Trophoblast cell (in vitro differentiated cells and primary cell): ENCODE data around the gene CEND1.

Source experiments
- DNase-seq, 2 donors: peaks; one replicate each; pipeline ENCODE4 v3.0.0-alpha.2; 2016
- H2AFZ ChIP-seq: 2 replicates; pipeline ENCODE4 v1.6.1; 2013; ENCODE audit warnings: low read length, moderate library complexity, mild to moderate bottlenecking; ENCODE audit not compliant: insufficient read depth, poor library complexity
- H2AK5ac ChIP-seq: 2 replicates; pipeline ENCODE4 v1.6.1; 2013; ENCODE audit warnings: mild to moderate bottlenecking, low read length
- H2BK120ac ChIP-seq: 2 replicates; pipeline ENCODE4 v1.6.1; 2013; ENCODE audit warnings: low read length, mild to moderate bottlenecking, moderate library complexity; ENCODE audit not compliant: insufficient read depth, poor library complexity
- H2BK12ac ChIP-seq: 2 replicates; pipeline ENCODE4 v1.6.1; 2013; ENCODE audit warnings: mild to moderate bottlenecking, low read length, moderate library complexity
- H2BK5ac ChIP-seq: 2 replicates; pipeline ENCODE4 v1.6.1; 2013; ENCODE audit warnings: low read length, low read depth, moderate library complexity, mild to moderate bottlenecking; ENCODE audit not compliant: poor library complexity
- H3K14ac ChIP-seq: 2 replicates; pipeline ENCODE4 v1.6.1; 2013; ENCODE audit warnings: mild to moderate bottlenecking, low read length
- H3K18ac ChIP-seq: 2 replicates; pipeline ENCODE4 v1.6.1; 2013; ENCODE audit warnings: mild to moderate bottlenecking, low read length
- H3K23ac ChIP-seq: 2 replicates; pipeline ENCODE4 v1.6.1; 2013; ENCODE audit warnings: low read length
- H3K27ac ChIP-seq: 2 replicates; pipeline ENCODE4 v1.5.1; 2013; ENCODE audit warnings: low read depth, mild to moderate bottlenecking, inconsistent platforms, low read length, moderate library complexity
- H3K27me3 ChIP-seq: 2 replicates; pipeline ENCODE4 v1.6.1; 2013; ENCODE audit warnings: inconsistent platforms, mild to moderate bottlenecking, low read length, moderate library complexity; ENCODE audit not compliant: insufficient read depth
- H3K36me3 ChIP-seq, 2 experiments: 1 replicate in 1 of 2; 2 replicates in 1 of 2; pipeline ENCODE4 v1.6.1; 2013; ENCODE audit warnings: low read length in 2 of 2, mild to moderate bottlenecking in 2 of 2, moderate library complexity in 1 of 2; ENCODE audit not compliant: insufficient read depth in 2 of 2, control insufficient read depth in 1 of 2
- H3K4ac ChIP-seq: 2 replicates; pipeline ENCODE4 v1.6.1; 2013; ENCODE audit warnings: low read depth, mild to moderate bottlenecking, low read length, moderate library complexity
- H3K4me1 ChIP-seq, 2 experiments: 1 replicate in 1 of 2; 2 replicates in 1 of 2; pipeline ENCODE4 v1.6.1; 2013; ENCODE audit warnings: low read length in 2 of 2, mild to moderate bottlenecking in 2 of 2, moderate library complexity in 1 of 2; ENCODE audit not compliant: insufficient read depth in 2 of 2, control insufficient read depth in 1 of 2
- H3K4me2 ChIP-seq: 2 replicates; pipeline ENCODE4 v1.6.1; 2013; ENCODE audit warnings: inconsistent platforms, mild to moderate bottlenecking, low read length, moderate library complexity
- H3K4me3 ChIP-seq: 2 replicates; pipeline ENCODE4 v1.5.1; 2013; ENCODE audit warnings: mild to moderate bottlenecking, low read depth, low read length, inconsistent platforms
- H3K79me1 ChIP-seq: one replicate; pipeline ENCODE4 v1.6.1; 2013; ENCODE audit warnings: low read length
- H3K79me2 ChIP-seq: 2 replicates; pipeline ENCODE4 v1.6.1; 2013; ENCODE audit warnings: low read length, mild to moderate bottlenecking; ENCODE audit not compliant: control insufficient read depth, insufficient read depth, poor library complexity
- H3K9ac ChIP-seq: 2 replicates; pipeline ENCODE4 v1.6.1; 2013; ENCODE audit warnings: mild to moderate bottlenecking, low read length
- H3K9me3 ChIP-seq: 2 replicates; pipeline ENCODE4 v1.6.1; 2013; ENCODE audit warnings: low read depth, mild to moderate bottlenecking, control low read depth, inconsistent platforms, low read length; ENCODE audit not compliant: insufficient read depth
- H4K12ac ChIP-seq: 2 replicates; pipeline ENCODE4 v1.6.1; 2013; ENCODE audit warnings: low read depth, mild to moderate bottlenecking, low read length, moderate library complexity
- H4K8ac ChIP-seq: 2 replicates; pipeline ENCODE4 v1.6.1; 2013; ENCODE audit warnings: low read depth, mild to moderate bottlenecking, low read length, moderate library complexity
- H4K91ac ChIP-seq: one replicate; pipeline ENCODE4 v1.6.1; 2013; ENCODE audit warnings: low read depth, mild to moderate bottlenecking, low read length, moderate library complexity
- WGBS: extraction: QIAGEN DNeasy Blood & Tissue Kit; methylation state at CpG from one replicate; pipeline ENCODE4 v1.1.7; 2013; ENCODE audit warnings: missing lambda C conversion rate; ENCODE audit not compliant: insufficient read length, insufficient coverage; ENCODE audit errors: extremely low coverage; 5-methylcytosine and 5-hydroxymethylcytosine counted together

Gene CEND1

DNA sequence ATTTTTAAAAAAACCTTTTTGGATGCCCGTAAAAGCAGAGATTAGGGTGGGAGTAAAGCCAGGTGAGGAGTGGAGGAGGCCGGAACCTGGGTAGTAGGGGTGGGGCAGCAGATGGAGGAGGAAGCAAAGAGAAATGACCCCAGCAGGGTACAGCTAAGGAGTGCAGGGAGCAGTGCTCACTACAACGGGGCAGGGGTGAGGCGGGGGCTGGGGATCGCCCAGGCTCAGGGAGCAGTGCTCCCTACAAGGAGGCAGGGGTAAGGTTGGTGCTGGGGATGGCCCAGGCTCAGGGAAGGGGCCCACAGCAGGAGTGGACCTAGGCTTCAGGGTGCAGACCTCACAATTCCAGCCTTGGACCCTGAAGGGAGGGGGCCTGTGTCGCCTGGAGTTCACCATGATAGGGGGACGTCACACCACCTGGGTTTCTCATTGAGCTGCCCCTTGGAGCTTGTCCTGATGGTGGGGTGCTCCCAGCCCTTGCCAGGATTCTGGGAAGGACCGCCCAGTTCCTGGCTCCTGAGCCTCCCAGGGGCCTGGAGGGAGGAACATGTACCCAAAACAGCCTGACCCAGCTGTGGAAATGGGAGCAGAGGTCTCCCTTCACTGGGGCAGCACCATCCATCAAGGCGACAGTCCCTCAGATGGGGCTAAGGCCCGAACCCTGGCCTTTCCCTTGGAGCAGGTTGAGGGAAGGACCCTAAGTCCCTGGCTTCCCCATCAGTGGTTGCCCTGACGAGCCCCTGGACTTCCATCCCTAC, 26.0 kb upstream of the CEND1 start:
- peaks cover 31% of the 10 kb centered on the region in 2 experiments for H3K36me3 ChIP-seq
- H4K12ac ChIP-seq = no peak overlapping the region
- H3K4ac ChIP-seq = no peak overlapping the region
- H3K9ac ChIP-seq = no peak overlapping the region
- H2BK120ac ChIP-seq = no peak overlapping the region
- H3K18ac ChIP-seq = no peak overlapping the region
- H3K9me3 ChIP-seq = peaks cover 2% of the 10 kb centered on the region
- H2BK12ac ChIP-seq = no peak overlapping the region
- peaks cover 5% of the 10 kb centered on the region for H3K79me2 ChIP-seq
- H3K23ac ChIP-seq = no peak overlapping the region
- H3K79me1 ChIP-seq = peaks cover 7% of the 10 kb centered on the region
- no CpG with 5 or more reads among the region's 11 CpGs for WGBS
- H3K27ac ChIP-seq = no peak overlapping the region
- peak overlapping the region; percentile 3 for H3K4me3 ChIP-seq
- H3K27me3 ChIP-seq = no peaks in the 10 kb centered on the region
- H2BK5ac ChIP-seq = no peak overlapping the region
- H4K91ac ChIP-seq = no peak overlapping the region
- H3K14ac ChIP-seq = no peak overlapping the region
- DNase-seq = no peak
- H4K8ac ChIP-seq = no peak overlapping the region
- H2AFZ ChIP-seq = no peak overlapping the region
- no peak overlapping the region for H2AK5ac ChIP-seq
- no peak overlapping the region for H3K4me2 ChIP-seq
- H3K4me1 ChIP-seq = peaks cover 12 to 21% of the 10 kb centered on the region in 2 experiments

GRCh38 chr11:813456-814096, 23.7 kb upstream of the CEND1 start:
- DNase-seq = no peak
- H3K18ac ChIP-seq = no peak overlapping the region
- peaks cover 14% of the 10 kb centered on the region for H3K79me1 ChIP-seq
- H2BK5ac ChIP-seq = no peak overlapping the region
- H4K8ac ChIP-seq = no peak overlapping the region
- H2BK12ac ChIP-seq = no peak overlapping the region
- no peak overlapping the region for H2AK5ac ChIP-seq
- H3K36me3 ChIP-seq = peaks cover 31% of the 10 kb centered on the region in 2 experiments
- H3K9me3 ChIP-seq = peaks cover 2% of the 10 kb centered on the region
- H2AFZ ChIP-seq = no peak overlapping the region
- H3K79me2 ChIP-seq = peaks cover 19% of the 10 kb centered on the region
- H3K27ac ChIP-seq = no peak overlapping the region
- no peak overlapping the region for H4K91ac ChIP-seq
- no peak overlapping the region for H2BK120ac ChIP-seq
- H3K14ac ChIP-seq = no peak overlapping the region
- no peak overlapping the region for H3K9ac ChIP-seq
- H3K4me3 ChIP-seq = no peak overlapping the region
- H3K4me2 ChIP-seq = no peak overlapping the region
- peak overlapping the region; percentile 29 for H4K12ac ChIP-seq
- WGBS = no CpG with 5 or more reads among the region's 9 CpGs
- no peaks in the 10 kb centered on the region for H3K27me3 ChIP-seq
- H3K4me1 ChIP-seq = peaks cover 7 to 16% of the 10 kb centered on the region in 2 experiments
- H3K23ac ChIP-seq = no peak overlapping the region
- no peak overlapping the region for H3K4ac ChIP-seq

- Histone ChIP-seq H3K14ac (no peak overlapping the region), H4K12ac (no peak overlapping the region), H2AFZ (no peak overlapping the region), H2BK120ac (no peak overlapping the region), H3K27me3 (no peaks in the 10 kb centered on the region), H3K27ac (no peak overlapping the region), H4K8ac (no peak overlapping the region), H3K4me3 (no peak overlapping the region), H3K9me3 (peaks cover 2% of the 10 kb centered on the region), H2AK5ac (no peak overlapping the region), H2BK12ac (no peak overlapping the region), H4K91ac (no peak overlapping the region), H3K9ac (no peak overlapping the region), H3K4me1 (peaks cover 9 to 17% of the 10 kb centered on the region in 2 experiments), H3K23ac (no peak overlapping the region), H3K4ac (no peak overlapping the region), H3K36me3 (peaks cover 31% of the 10 kb centered on the region in 2 experiments), H3K79me2 (peaks cover 19% of the 10 kb centered on the region), H2BK5ac (no peak overlapping the region), H3K18ac (no peak overlapping the region), H3K79me1 (peaks cover 14% of the 10 kb centered on the region), H3K4me2 (no peak overlapping the region)
- no peak for DNase-seq
- no CpG with 5 or more reads among the region's 6 CpGs for WGBS
These were observed 23.2 kb upstream of the CEND1 start for GRCh38 chr11:813072-813455.

- Histone ChIP-seq H2AK5ac (no peak overlapping the region), H3K14ac (no peak overlapping the region), H3K79me2 (peaks cover 19% of the 10 kb centered on the region), H3K27ac (no peak overlapping the region), H3K27me3 (no peaks in the 10 kb centered on the region), H2BK12ac (no peak overlapping the region), H3K9ac (no peak overlapping the region), H3K18ac (no peak overlapping the region), H2AFZ (no peak overlapping the region), H2BK120ac (no peak overlapping the region), H3K23ac (no peak overlapping the region), H3K4me2 (no peak overlapping the region), H4K12ac (no peak overlapping the region), H2BK5ac (no peak overlapping the region), H3K9me3 (peaks cover 2% of the 10 kb centered on the region), H3K4ac (no peak overlapping the region), H3K4me3 (no peak overlapping the region), H4K91ac (no peak overlapping the region), H3K4me1 (peaks cover 9 to 17% of the 10 kb centered on the region in 2 experiments), H3K36me3 (peaks cover 31% of the 10 kb centered on the region in 2 experiments), H3K79me1 (peaks cover 14% of the 10 kb centered on the region), H4K8ac (no peak overlapping the region)
- DNase-seq = no peak
- WGBS = no CpG with 5 or more reads among the region's 3 CpGs
These were observed 22.5 kb upstream of the CEND1 start for GRCh38 chr11:812390-812789.
